ENCODE data around the gene KLB. TPM values are rescaled to one million over a fixed set of nuclear protein-coding genes. Genes with fewer than 3 reads are reported as not detected.

Gene KLB
- total and polyA plus RNA-seq, 2 of the 4 experiments (the other 2 are of a cell fraction) = not detected

DNA sequence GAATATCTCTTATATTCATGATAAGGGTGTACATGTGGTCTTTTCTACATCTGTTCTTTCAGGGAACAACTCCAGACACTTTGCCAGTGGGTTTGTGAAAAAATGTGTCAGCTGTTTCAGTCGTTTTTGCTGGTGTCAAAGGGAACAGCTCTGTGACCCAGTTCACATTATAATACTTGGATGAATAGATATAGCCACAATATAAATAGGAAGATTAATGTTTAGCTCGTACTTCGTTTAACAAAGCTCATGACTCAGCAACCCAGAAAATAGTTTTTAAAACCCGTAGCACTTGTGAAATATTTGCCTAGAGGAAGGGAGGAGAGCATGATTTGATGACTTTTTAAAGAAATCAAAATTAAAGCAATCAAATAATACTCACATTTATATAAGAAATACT is 60.0 kb downstream of the KLB start:
- Histone ChIP-seq H2BK20ac (ENCODE audit: low read depth, low read length) (no peak overlapping the region), H3K56ac (ENCODE audit: extremely low read depth, insufficient read depth, low read length) (no peak overlapping the region), H3K23ac (ENCODE audit: low read depth, low read length) (no peak overlapping the region), H3K27ac (ENCODE audit: insufficient read depth, low read length) (no peak overlapping the region), H2AK5ac (ENCODE audit: low read depth, low read length) (no peak overlapping the region), H3K79me1 (ENCODE audit: low read depth in 1 of 2, low read length in 2 of 2) (peaks cover 4 to 9% of the 10 kb centered on the region in 2 experiments; a peak in 2 of 4 replicates), H4K91ac (ENCODE audit: insufficient read depth, low read depth, low read length) (no peak overlapping the region), H4K8ac (ENCODE audit: low read depth in 2 of 2, low read length in 2 of 2) (no peak overlapping the region), H4K5ac (ENCODE audit: low read depth, low read length) (no peak overlapping the region), H2BK15ac (ENCODE audit: low read depth, low read length) (no peak overlapping the region), H2AFZ (replicated peaks; ENCODE audit: low read length, poor library complexity) (no peak overlapping the region), H3K9ac (ENCODE audit: low read depth, low read length) (no peak overlapping the region), H4K20me1 (ENCODE audit: insufficient read depth, low read length) (no peaks in the 10 kb centered on the region), H3K9me3 (ENCODE audit: control insufficient read depth, insufficient read depth, low read length) (no peaks in the 10 kb centered on the region), H3K27me3 (ENCODE audit: control insufficient read depth, insufficient read depth, low read length) (no peaks in the 10 kb centered on the region), H3K4ac (ENCODE audit: low read depth, low read length) (no peak overlapping the region), H2BK120ac (ENCODE audit: low read depth, low read length) (no peak overlapping the region), H2AK9ac (replicated peaks; ENCODE audit: low read depth, low read length, poor library complexity) (no peak overlapping the region), H2BK5ac (ENCODE audit: low read depth, low read length, poor library complexity, severe bottlenecking) (peak overlapping the region; percentile 81), H3K14ac (replicated peaks; ENCODE audit: low read depth, low read length) (no peak overlapping the region), H3K36me3 (ENCODE audit: control insufficient read depth, insufficient read depth, low read length) (no peaks in the 10 kb centered on the region; the same call in none of the 2 replicates), H3K4me3 (ENCODE audit: insufficient read depth, low read depth, low read length) (no peak overlapping the region), H3K9me1 (ENCODE audit: insufficient read depth, low read length) (no peaks in the 10 kb centered on the region), H3K18ac (ENCODE audit: low read depth, low read length) (no peak overlapping the region; the same call in 1 of the 2 replicates), H3K4me1 (ENCODE audit: control insufficient read depth, insufficient read depth, low read length) (no peaks in the 10 kb centered on the region), H3K4me2 (ENCODE audit: low read depth, low read length) (peak overlapping the region; percentile 65; the same call in 1 of the 2 replicates)
- DNase-seq (peak; percentile 73), ATAC-seq (ENCODE audit: low read depth) (peak; percentile 52)
- no CpG with 5 or more reads among the region's 4 CpGs for WGBS, 2 experiments (ENCODE audit: extremely low coverage in 2 of 2, insufficient read length in 1 of 2)
- dilution Hi-C loops (cut with HindIII; ENCODE audit: low sequenced_read_pairs, unreplicated experiment) (no loop called here), in situ Hi-C loops (cut with MboI; ENCODE audit: low sequenced_read_pairs) (loop anchor here (10.0 kb wide), 1 partner anchor 508 kb away; the partner anchor contains the start of gene PDS5A), intact Hi-C loops (cut with micrococcal nuclease) (no loop called here)
- BruUV-seq (replicated peaks) = no TSS peak
- TF ChIP-seq, protein P1, sequence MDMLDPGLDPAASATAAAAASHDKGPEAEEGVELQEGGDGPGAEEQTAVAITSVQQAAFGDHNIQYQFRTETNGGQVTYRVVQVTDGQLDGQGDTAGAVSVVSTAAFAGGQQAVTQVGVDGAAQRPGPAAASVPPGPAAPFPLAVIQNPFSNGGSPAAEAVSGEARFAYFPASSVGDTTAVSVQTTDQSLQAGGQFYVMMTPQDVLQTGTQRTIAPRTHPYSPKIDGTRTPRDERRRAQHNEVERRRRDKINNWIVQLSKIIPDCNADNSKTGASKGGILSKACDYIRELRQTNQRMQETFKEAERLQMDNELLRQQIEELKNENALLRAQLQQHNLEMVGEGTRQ (IDR thresholded peaks at IDR 0.05; ENCODE audit: low read depth, low read length) = no peak
- TF ChIP-seq POLR2A (IDR thresholded peaks at IDR 0.05; ENCODE audit: low read depth, low read length) (no peak), CEBPB (IDR thresholded peaks at IDR 0.05; ENCODE audit: low read depth, low read length) (peak; percentile 56; the same call in 1 of the 2 replicates), MXI1 (IDR thresholded peaks at IDR 0.05; ENCODE audit: borderline replicate concordance, low read depth, low read length) (no peak), BHLHE40 (IDR thresholded peaks at IDR 0.05; ENCODE audit: low read depth, low read length) (no peak), RFX5 (IDR thresholded peaks at IDR 0.05; ENCODE audit: low read depth, low read length) (no peak), FOS (IDR thresholded peaks at IDR 0.05; ENCODE audit: low read depth, low read length) (no peak), NFE2L2 (IDR thresholded peaks at IDR 0.05; ENCODE audit: low read depth, low read length) (peak; percentile 72), MAZ (IDR thresholded peaks at IDR 0.05; ENCODE audit: borderline replicate concordance, low read depth, low read length) (no peak), CHD1 (IDR thresholded peaks at IDR 0.05; ENCODE audit: low read depth, low read length) (no peak), MAFK (IDR thresholded peaks at IDR 0.05; ENCODE audit: low read depth, low read length) (peak; percentile 68)
- TF ChIP-seq, protein P2, sequence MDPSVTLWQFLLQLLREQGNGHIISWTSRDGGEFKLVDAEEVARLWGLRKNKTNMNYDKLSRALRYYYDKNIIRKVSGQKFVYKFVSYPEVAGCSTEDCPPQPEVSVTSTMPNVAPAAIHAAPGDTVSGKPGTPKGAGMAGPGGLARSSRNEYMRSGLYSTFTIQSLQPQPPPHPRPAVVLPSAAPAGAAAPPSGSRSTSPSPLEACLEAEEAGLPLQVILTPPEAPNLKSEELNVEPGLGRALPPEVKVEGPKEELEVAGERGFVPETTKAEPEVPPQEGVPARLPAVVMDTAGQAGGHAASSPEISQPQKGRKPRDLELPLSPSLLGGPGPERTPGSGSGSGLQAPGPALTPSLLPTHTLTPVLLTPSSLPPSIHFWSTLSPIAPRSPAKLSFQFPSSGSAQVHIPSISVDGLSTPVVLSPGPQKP (IDR thresholded peaks at IDR 0.05; ENCODE audit: borderline replicate concordance, low read depth, low read length) = no peak
- ChIA-PET CTCF (interaction anchor here (0.6 kb wide), 1 partner anchor 80 kb away, joined by 3 read pairs; no protein-coding TSS in a partner anchor), POLR2A (ENCODE audit: unreplicated experiment) (no interaction called here)
